Activated CD8-positive, alpha-beta T cell treated with anti-CD3 and anti-CD28 coated beads, Interleukin-2, amount 10 ng/mL, durations not matched to agents 7 days and 5 days (primary cell): ENCODE measurements around the gene ZNF189. TPM values are rescaled to one million over a fixed set of nuclear protein-coding genes. Genes with fewer than 3 reads are reported as not detected.

Experiments used
- ATAC-seq: fragments of 150-1000 bp; cut with Tn5 transposase; one replicate; pipeline ENCODE4 v1.10.0; 2021; ENCODE audit warnings: moderate library complexity
- CTCF ChIA-PET: fragments of 350-600 bp; sonication (Branson Sonifier 250); formaldehyde crosslinking; loops from one replicate; lab custom pipeline; 2021; ENCODE audit warnings: antibody characterized with exemption; lab: Charles Lee
- POLR2A ChIA-PET: fragments of 350-600 bp; sonication (Branson Sonifier 250); formaldehyde crosslinking; loops from one replicate; lab custom pipeline; 2021; ENCODE audit warnings: antibody characterized with exemption; lab: Charles Lee
- DNase-seq: peaks from one replicate; pipeline ENCODE4 v3.0.0-alpha.2; 2020
- H3K27ac Mint-ChIP-seq: one replicate; pipeline ENCODE4 v1.8.0; 2021; ENCODE audit warnings: mild to moderate bottlenecking, mixed read lengths
- H3K27me3 Mint-ChIP-seq: one replicate; pipeline ENCODE4 v1.8.0; 2021; ENCODE audit warnings: low read depth, mixed read lengths
- H3K36me3 Mint-ChIP-seq: one replicate; pipeline ENCODE4 v1.8.0; 2021; ENCODE audit warnings: low read depth, mixed read lengths
- H3K4me1 Mint-ChIP-seq: one replicate; pipeline ENCODE4 v1.8.0; 2021; ENCODE audit warnings: low read depth, mixed read lengths
- H3K4me3 Mint-ChIP-seq: one replicate; pipeline ENCODE4 v1.8.0; 2021; ENCODE audit warnings: mild to moderate bottlenecking, mixed read lengths
- H3K9me3 Mint-ChIP-seq: one replicate; pipeline ENCODE4 v1.8.0; 2022; ENCODE audit warnings: mixed read lengths; ENCODE audit not compliant: insufficient read depth
- total RNA-seq, 2 experiments: library from RNA; stranded (reverse); gene quantifications; one replicate each; pipeline ENCODE4 v1.2.3, GENCODE V29; 2021

The ZNF189 gene
- total RNA-seq, 2 experiments from 2014 or later, result 9.7 to 10.4 TPM

DNA sequence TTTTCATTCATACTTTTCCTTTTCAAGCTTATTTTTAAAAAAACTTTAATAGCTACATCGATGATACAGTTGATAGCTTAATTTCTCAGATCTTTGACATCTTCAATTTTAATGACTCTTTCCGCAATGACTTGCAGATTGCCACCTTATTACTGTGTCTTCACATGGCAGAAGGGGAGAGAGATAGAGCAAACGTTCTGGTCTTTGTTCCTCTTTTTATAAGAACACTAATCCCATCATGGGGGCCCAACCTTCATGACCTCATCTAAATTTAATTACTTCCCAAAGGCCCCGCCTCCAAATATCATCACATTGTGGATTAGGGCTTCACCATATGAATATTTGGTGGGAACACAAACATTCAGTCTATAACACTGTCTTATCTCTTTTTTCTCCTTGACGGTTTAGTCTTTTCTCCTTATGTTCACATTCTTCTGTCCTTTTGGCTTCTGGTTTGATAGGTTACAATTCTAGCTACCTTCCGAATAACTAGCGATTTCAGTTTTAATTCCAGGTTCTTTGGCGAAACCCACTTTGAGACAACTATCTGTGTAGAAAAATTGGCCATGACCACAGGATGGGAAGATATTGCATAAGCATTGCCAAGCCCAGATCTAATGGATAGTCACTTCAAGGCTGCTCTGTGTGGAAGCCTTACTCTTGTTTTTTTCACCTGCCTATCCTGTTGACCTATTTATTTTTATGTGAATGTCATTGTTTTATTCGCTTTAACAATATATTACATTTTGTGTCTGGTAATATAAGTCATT is 5.0 kb downstream of the ZNF189 start:
- Mint-ChIP-seq H3K27me3 (no peaks in the 10 kb centered on the region), H3K4me3 (no peak overlapping the region), H3K9me3 (peaks cover 46% of the 10 kb centered on the region), H3K36me3 (peaks cover 81% of the 10 kb centered on the region), H3K27ac (no peak overlapping the region), H3K4me1 (peaks cover 21% of the 10 kb centered on the region)
- ChIA-PET POLR2A (no interaction called here), CTCF (interaction anchor here (2.2 kb wide), 1 partner anchor 15 kb away, joined by 5 read pairs; no protein-coding TSS in a partner anchor)
- DNase-seq, result no peak
- no peak for ATAC-seq

DNA sequence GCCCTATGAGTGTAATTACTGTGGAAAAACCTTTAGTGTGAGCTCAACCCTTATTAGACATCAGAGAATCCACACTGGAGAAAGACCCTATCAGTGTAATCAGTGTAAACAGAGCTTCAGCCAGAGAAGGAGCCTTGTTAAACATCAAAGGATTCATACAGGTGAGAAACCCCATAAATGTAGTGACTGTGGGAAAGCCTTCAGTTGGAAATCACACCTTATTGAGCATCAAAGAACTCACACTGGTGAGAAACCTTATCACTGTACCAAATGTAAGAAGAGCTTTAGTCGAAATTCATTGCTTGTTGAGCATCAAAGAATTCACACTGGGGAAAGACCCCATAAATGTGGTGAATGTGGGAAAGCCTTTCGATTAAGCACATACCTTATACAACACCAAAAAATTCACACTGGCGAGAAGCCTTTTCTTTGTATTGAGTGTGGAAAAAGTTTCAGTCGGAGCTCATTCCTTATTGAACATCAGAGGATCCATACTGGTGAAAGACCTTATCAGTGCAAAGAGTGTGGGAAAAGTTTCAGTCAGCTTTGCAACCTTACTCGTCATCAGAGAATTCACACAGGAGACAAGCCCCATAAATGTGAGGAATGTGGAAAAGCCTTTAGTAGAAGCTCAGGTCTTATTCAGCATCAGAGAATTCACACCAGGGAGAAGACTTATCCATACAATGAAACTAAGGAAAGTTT is 9.9 kb downstream of the ZNF189 start:
- ChIA-PET CTCF (no interaction called here), POLR2A (interaction anchor here (1.8 kb wide), 1 partner anchor 9 kb away, joined by 7 read pairs; the partner anchor contains the start of genes MRPL50 and ZNF189)
- no peaks in the 10 kb centered on the region for H3K27me3 Mint-ChIP-seq
- DNase-seq (no peak), ATAC-seq (no peak)
- H3K36me3 Mint-ChIP-seq, result peaks cover 76% of the 10 kb centered on the region
- no peaks in the 10 kb centered on the region for H3K4me1 Mint-ChIP-seq
- H3K9me3 Mint-ChIP-seq, result peaks cover 69% of the 10 kb centered on the region
- H3K4me3 Mint-ChIP-seq, result no peak overlapping the region
- H3K27ac Mint-ChIP-seq, result no peak overlapping the region

DNA sequence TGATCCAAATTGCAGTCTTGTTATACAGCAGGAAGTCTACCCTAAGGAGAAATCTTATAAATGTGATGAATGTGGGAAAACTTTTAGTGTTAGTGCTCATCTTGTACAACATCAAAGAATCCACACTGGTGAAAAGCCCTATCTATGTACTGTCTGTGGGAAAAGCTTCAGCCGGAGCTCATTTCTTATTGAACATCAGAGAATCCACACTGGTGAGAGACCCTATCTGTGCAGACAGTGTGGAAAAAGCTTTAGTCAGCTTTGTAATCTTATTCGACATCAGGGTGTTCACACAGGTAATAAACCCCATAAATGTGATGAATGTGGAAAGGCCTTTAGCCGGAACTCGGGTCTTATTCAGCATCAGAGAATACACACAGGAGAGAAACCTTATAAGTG is 10.4 kb downstream of the ZNF189 start:
- no peak for ATAC-seq
- Mint-ChIP-seq H3K27me3 (no peaks in the 10 kb centered on the region), H3K9me3 (peaks cover 68% of the 10 kb centered on the region), H3K4me1 (no peaks in the 10 kb centered on the region), H3K27ac (no peak overlapping the region), H3K36me3 (peaks cover 71% of the 10 kb centered on the region), H3K4me3 (no peak overlapping the region)
- ChIA-PET CTCF (no interaction called here), POLR2A (interaction anchor here (1.8 kb wide), 1 partner anchor 10 kb away, joined by 7 read pairs; the partner anchor contains the start of genes MRPL50 and ZNF189)
- DNase-seq, result no peak

DNA sequence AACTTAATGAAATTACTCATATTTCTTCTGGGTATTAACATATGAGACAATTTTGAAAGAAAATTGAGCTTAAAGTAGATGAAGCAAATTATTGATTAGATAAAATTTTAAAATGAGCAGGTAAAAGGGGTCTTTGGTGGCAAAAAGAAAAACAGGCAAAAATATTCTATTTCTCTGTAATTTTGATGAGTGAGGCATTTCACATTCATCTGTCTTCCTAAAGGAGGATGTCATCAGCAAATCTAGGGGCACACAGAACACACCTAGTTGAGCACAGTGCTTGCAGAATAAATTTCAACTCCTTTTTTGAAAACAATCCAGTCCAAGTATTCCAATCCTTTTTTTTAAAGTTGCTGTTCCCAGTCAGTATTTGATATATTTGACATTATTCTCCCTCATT is 16.2 kb downstream of the ZNF189 start:
- H3K27ac Mint-ChIP-seq, result no peak overlapping the region
- no peaks in the 10 kb centered on the region for H3K4me1 Mint-ChIP-seq
- CTCF ChIA-PET, result no interaction called here
- ATAC-seq (no peak), DNase-seq (no peak)
- POLR2A ChIA-PET, result no interaction called here
- H3K4me3 Mint-ChIP-seq, result no peak overlapping the region
- peaks cover 21% of the 10 kb centered on the region for H3K36me3 Mint-ChIP-seq
- peaks cover 31% of the 10 kb centered on the region for H3K9me3 Mint-ChIP-seq
- H3K27me3 Mint-ChIP-seq, result no peaks in the 10 kb centered on the region

DNA sequence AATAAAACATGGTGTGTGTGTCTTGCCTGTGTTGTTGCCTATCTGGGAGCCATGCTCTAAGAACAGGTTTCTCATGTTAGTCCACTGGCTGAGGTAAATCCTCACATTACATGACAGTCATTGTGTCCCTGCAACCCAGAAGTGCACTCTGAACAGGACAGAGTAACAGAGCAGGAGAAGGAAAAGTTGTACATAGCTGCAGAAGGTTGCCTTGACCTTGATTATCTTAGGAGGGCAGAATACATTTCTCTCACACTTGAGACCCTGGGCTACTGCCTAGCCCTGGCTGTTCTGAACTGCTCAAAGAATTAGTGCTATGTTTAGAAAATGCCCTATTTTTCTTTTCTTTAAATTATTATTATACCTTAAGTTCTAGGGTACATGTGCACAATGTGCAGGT is 16.9 kb downstream of the ZNF189 start:
- ATAC-seq (no peak), DNase-seq (no peak)
- H3K36me3 Mint-ChIP-seq, result peaks cover 17% of the 10 kb centered on the region
- no peaks in the 10 kb centered on the region for H3K4me1 Mint-ChIP-seq
- peaks cover 26% of the 10 kb centered on the region for H3K9me3 Mint-ChIP-seq
- H3K4me3 Mint-ChIP-seq, result no peak overlapping the region
- POLR2A ChIA-PET, result no interaction called here
- no peak overlapping the region for H3K27ac Mint-ChIP-seq
- CTCF ChIA-PET, result no interaction called here
- no peaks in the 10 kb centered on the region for H3K27me3 Mint-ChIP-seq

DNA sequence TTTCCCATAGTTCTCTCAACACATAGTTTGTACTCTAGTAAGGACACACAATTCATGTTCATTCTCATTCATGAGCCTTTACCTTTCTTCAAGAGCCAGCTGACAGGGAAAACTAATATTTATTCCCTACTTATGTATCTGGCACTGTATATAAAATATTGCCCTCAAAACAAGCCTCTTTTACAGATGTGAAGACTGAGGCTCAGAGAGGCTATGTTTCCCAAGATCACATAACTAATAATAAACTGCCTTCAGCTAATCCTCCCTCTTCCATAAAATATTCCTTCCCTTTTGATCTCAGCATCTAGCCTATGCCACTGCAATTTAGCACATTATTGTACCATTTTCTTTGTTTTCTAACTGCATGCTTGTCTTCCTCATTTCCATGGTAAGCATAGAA is 18.7 kb downstream of the ZNF189 start:
- peaks cover 8% of the 10 kb centered on the region for H3K36me3 Mint-ChIP-seq

DNA sequence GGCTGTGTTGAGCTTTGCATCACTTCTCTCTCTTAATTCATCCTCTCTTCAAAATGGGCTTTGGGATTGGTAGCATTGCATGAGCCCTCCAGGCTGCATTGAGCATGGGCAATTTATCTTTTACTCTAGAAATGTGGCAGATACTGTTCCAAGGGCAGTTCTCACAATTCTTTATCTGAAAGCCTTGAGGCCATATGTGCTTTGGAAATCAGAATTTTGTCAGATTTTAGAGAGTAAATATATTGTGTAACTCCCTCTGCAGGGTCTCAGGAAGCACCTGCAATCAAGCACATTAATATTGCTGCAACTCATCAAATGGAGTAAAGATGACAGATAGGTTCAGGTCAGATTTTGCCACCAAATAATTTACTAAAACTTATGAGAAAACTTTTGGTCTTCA is 19.3 kb downstream of the ZNF189 start:
- H3K27me3 Mint-ChIP-seq, result no peaks in the 10 kb centered on the region
- peaks cover 4% of the 10 kb centered on the region for H3K36me3 Mint-ChIP-seq
- ATAC-seq (no peak), DNase-seq (no peak)
- no peak overlapping the region for H3K4me3 Mint-ChIP-seq
- ChIA-PET POLR2A (no interaction called here), CTCF (no interaction called here)
- H3K4me1 Mint-ChIP-seq, result no peaks in the 10 kb centered on the region
- peaks cover 22% of the 10 kb centered on the region for H3K9me3 Mint-ChIP-seq
- H3K27ac Mint-ChIP-seq, result no peak overlapping the region

More for the DNA sequence above, 18.7 kb downstream of the ZNF189 start:
- ATAC-seq (no peak), DNase-seq (no peak)
- ChIA-PET CTCF (no interaction called here), POLR2A (no interaction called here)
- Mint-ChIP-seq H3K4me3 (no peak overlapping the region), H3K27ac (no peak overlapping the region), H3K27me3 (no peaks in the 10 kb centered on the region), H3K4me1 (no peaks in the 10 kb centered on the region), H3K9me3 (peaks cover 26% of the 10 kb centered on the region)

DNA sequence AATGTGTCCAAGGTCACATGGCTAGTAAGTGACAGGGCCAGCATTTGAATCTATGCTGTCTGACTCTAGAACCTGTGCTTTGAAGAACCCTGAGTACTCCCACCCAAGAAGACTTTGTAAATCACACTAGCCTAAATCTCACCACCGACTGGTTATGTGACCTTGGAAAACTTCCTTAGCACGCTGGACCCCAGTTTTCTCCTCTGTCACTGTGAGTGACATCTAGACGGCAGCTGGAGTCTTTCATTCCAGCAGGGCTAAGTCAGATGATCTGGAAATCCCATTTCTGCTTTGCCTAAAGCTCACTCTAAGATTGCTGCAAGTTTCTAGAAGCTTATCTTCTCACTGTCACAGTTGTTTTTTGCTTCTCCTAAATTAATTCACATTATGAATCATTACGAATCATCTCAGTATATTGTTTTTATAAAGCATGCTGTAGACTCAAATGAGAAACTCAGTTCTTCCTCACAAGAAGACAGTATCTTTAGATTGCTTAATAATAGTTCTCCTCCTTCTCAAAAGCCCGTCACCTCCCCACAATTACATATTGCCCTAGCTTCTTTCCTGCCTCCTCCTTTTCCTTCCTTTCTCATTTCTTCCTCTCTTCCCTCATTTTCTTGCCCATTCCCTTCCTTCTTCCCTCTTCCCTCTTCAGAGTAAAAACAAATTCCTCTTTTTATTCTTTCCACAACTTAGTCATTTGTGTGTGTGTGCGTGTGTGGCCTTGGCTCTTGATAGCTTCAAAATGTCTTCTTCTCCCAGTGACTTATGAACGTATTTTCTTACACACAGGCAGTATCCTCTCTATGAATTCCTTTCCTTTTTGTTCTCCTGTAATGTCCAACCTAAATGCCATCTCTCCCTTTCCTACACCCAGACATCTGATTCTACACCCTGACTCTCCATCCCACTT is 20.1 kb downstream of the ZNF189 start:
- Mint-ChIP-seq H3K27me3 (no peaks in the 10 kb centered on the region), H3K27ac (no peak overlapping the region), H3K9me3 (peaks cover 14% of the 10 kb centered on the region), H3K4me1 (no peaks in the 10 kb centered on the region), H3K4me3 (no peak overlapping the region), H3K36me3 (peaks cover 3% of the 10 kb centered on the region)
- POLR2A ChIA-PET, result no interaction called here
- CTCF ChIA-PET, result no interaction called here
- ATAC-seq (no peak), DNase-seq (no peak)

DNA sequence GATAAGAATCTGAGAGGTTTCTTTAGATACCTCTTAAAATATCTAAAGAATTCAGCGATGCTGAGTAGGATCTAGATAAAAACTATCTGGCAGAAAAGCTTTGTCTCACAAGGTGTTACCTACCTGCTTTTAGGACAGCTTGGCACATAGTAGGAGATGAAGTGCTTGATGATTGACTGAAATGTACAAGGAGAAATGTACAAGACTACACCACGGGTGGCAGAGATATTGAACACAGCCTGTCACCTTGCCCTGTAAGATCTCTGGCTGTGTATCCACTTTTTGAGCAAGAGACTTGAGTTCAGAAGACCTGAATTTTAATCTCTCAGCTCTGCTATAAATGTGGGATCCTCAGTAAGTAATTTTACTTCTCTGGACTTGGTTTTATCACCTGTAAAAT is 21.2 kb downstream of the ZNF189 start:
- no peaks in the 10 kb centered on the region for H3K27me3 Mint-ChIP-seq
- H3K27ac Mint-ChIP-seq, result no peak overlapping the region
- ATAC-seq (no peak), DNase-seq (no peak)
- ChIA-PET CTCF (no interaction called here), POLR2A (no interaction called here)
- no peak overlapping the region for H3K4me3 Mint-ChIP-seq
- H3K9me3 Mint-ChIP-seq, result peaks cover 4% of the 10 kb centered on the region
- no peaks in the 10 kb centered on the region for H3K4me1 Mint-ChIP-seq
- no peaks in the 10 kb centered on the region for H3K36me3 Mint-ChIP-seq

DNA sequence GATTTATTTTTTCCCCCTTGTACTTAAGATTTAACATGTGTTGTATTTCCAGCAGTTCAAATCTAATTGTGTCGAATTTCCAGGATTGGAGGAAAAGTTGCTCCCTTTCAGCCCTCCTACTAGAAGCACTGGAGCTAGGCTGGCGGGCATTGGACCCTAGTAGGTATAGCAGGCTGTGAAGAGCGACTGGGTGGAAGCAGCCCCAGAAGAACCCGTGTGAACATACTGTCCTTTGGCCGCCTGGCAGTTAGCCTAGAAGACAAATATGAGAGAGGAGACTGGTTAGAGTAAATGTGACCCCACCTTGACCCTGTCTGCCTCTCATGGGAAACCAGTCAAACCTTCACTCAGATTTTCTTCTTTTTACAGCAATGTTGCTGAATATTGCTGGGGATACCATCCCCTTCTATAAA is 23.0 kb downstream of the ZNF189 start:
- Mint-ChIP-seq H3K4me3 (no peak overlapping the region), H3K27ac (no peak overlapping the region), H3K36me3 (no peaks in the 10 kb centered on the region), H3K4me1 (no peaks in the 10 kb centered on the region), H3K27me3 (no peaks in the 10 kb centered on the region), H3K9me3 (no peaks in the 10 kb centered on the region)
- POLR2A ChIA-PET, result no interaction called here
- no peak for DNase-seq
- CTCF ChIA-PET, result no interaction called here
- ATAC-seq, result no peak

DNA sequence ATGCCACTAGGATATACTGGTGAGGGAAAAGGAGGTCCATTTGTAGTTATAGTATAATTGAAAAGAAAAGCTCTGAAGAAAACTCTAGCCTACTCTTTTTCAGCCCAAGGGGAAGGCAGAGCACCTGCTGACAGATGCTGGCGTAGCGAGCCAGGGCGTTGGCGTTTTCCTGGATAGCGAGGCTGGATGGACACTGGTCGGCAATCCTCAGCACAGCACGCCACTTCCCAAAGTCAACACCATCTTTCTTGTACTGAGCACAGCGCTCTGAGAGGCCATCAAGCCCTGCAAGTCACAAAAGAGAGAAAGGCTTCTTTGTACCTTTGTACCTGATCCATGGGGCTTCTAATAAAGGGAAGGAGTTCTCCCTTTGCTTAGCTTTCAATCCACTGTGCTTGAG is 28.7 kb downstream of the ZNF189 start:
- Mint-ChIP-seq H3K36me3 (no peaks in the 10 kb centered on the region), H3K27me3 (no peaks in the 10 kb centered on the region), H3K27ac (no peak overlapping the region), H3K4me3 (no peak overlapping the region), H3K4me1 (no peaks in the 10 kb centered on the region), H3K9me3 (no peaks in the 10 kb centered on the region)
- DNase-seq (no peak), ATAC-seq (no peak)
- ChIA-PET POLR2A (interaction anchor here (0.7 kb wide), 1 partner anchor 43 kb away, joined by 3 read pairs; no protein-coding TSS in a partner anchor), CTCF (interaction anchor here (0.7 to 1.2 kb wide), 2 partner anchors 22 to 32 kb away, joined by 3 to 4 read pairs; no protein-coding TSS in a partner anchor)
